ENCODE data around the gene GTF2H4. TPM values are rescaled to one million over a fixed set of nuclear protein-coding genes. Genes with fewer than 3 reads are reported as not detected.

Gene GTF2H4
- total and polyA plus RNA-seq, 8 donors: 9.4 to 45.8 (median 16.5) TPM

GRCh38 chr6:30881392-30882203 is 26.4 kb upstream of the GTF2H4 start:
- no peak for FAIRE-seq
- H3K4me1 ChIP-seq: peaks cover 7 to 23% (median 8%) of the 10 kb centered on the region in 3 donors

GRCh38 chr6:30882204-30882758 is 25.7 kb upstream of the GTF2H4 start:
- WGBS, 2 donors: 15 to 24% methylated on average over 8 of the region's 8 CpGs
- no peak for DNase-seq
- peak overlapping the region in 3 of 4 donors; percentile 73 to 75 (median 73) for H3K4me3 ChIP-seq

More at GRCh38 chr6:30881392-30882203, 26.4 kb upstream of the GTF2H4 start:
- TF ChIP-seq CTCF (IDR thresholded peaks at IDR 0.05): no peak
- WGBS, 2 donors: 74 to 77% methylated on average over 13 to 14 of the region's 14 CpGs
- no peaks in the 10 kb centered on the region for H3K9me3 ChIP-seq
- H3K36me3 ChIP-seq: no peaks in the 10 kb centered on the region
- DNase-seq (no peak), ATAC-seq (no peak)
- no peaks in the 10 kb centered on the region for H3K27me3 ChIP-seq
- H3K27ac ChIP-seq: peak overlapping the region; percentile 79 to 96 (median 89)
- no peak overlapping the region for H3K4me3 ChIP-seq
- intact Hi-C loops (cut with DNase I): loop anchor here in 2 of 3 donors (5.0 to 10.0 kb wide), 2 partner anchors 49 to 147 kb away; no protein-coding TSS in a partner anchor

GRCh38 chr6:30882759-30883684 is 25.0 kb upstream of the GTF2H4 start:
- Histone ChIP-seq H3K4me1 (peaks cover 15 to 27% (median 18%) of the 10 kb centered on the region in 3 donors), H3K36me3 (no peaks in the 10 kb centered on the region), H3K27ac (peak overlapping the region; percentile 79 to 96 (median 89)), H3K27me3 (no peaks in the 10 kb centered on the region), H3K9me3 (no peaks in the 10 kb centered on the region), H3K4me3 (peak overlapping the region; percentile 44 to 75 (median 73))
- TF ChIP-seq CTCF (IDR thresholded peaks at IDR 0.05): no peak
- intact Hi-C loops (cut with DNase I): loop anchor here in 2 of 3 donors (5.0 to 10.0 kb wide), 2 partner anchors 51 to 148 kb away; no protein-coding TSS in a partner anchor
- no peak for FAIRE-seq
- peak; percentile 82 to 93 (median 90) for DNase-seq
- peak; percentile 73 to 80 (median 78) for ATAC-seq
- WGBS, 2 donors: 9 to 10% methylated on average over 15 of the region's 15 CpGs

More at GRCh38 chr6:30882204-30882758, 25.7 kb upstream of the GTF2H4 start:
- no peak for FAIRE-seq
- Histone ChIP-seq H3K27ac (peak overlapping the region; percentile 79 to 96 (median 89)), H3K36me3 (no peaks in the 10 kb centered on the region), H3K9me3 (no peaks in the 10 kb centered on the region), H3K4me1 (peaks cover 12 to 30% (median 15%) of the 10 kb centered on the region in 3 donors), H3K27me3 (no peaks in the 10 kb centered on the region)
- ATAC-seq: no peak
- intact Hi-C loops (cut with DNase I): loop anchor here in 2 of 3 donors (5.0 to 10.0 kb wide), 2 partner anchors 50 to 147 kb away; no protein-coding TSS in a partner anchor
- TF ChIP-seq CTCF (IDR thresholded peaks at IDR 0.05): no peak

- Histone ChIP-seq H3K4me3 (peak within 1 kb of the TSS; percentile 69 to 75 (median 73)), H3K9me3 (no peaks in the 10 kb centered on the region), H3K27me3 (no peaks in the 10 kb centered on the region), H3K36me3 (peaks cover 0 to 5% (median under 1%) of the 10 kb centered on the region in 3 donors), H3K4me1 (peaks cover 15 to 27% (median 20%) of the 10 kb centered on the region in 3 donors), H3K27ac (peak within 1 kb of the TSS; percentile 79 to 96 (median 89))
- intact Hi-C loops (cut with DNase I): loop anchor here in 2 of 3 donors (5.0 to 10.0 kb wide), 2 partner anchors 52 to 149 kb away; no protein-coding TSS in a partner anchor
- no peak for FAIRE-seq
- 2 to 3% methylated on average over 40 to 62 of the region's 62 CpGs for WGBS, 2 donors
- peak; percentile 61 to 69 (median 64) for ATAC-seq
- peak; percentile 75 to 91 (median 88) for DNase-seq
- TF ChIP-seq CTCF (IDR thresholded peaks at IDR 0.05): no peak
Measured at GRCh38 chr6:30883685-30884520, 24.1 kb upstream of the GTF2H4 start, which contains the start of gene DDR1. Gene DDR1 (plus strand): TSS chr6:30884519. CDS start chr6:30888730, 4,211 bp downstream.

All from pancreas (tissue), 10 donors.